Body of pancreas (tissue), 4 donors: ENCODE measurements around the gene PAPPA.

Source experiments
- POLR2A ChIP-seq, 3 donors: fragments of 450-650 bp; IDR thresholded peaks; one replicate each; pipeline ENCODE4 v1.6.1; 2016; ENCODE audit warnings: antibody characterized with exemption in 3 of 3, mild to moderate bottlenecking in 2 of 3
- TF ChIP-seq, protein P1 (sequence below), 7 experiments: fragments of 450-650 bp in 4 of 7; fragments of 200-600 bp in 3 of 7; sonication (generic) in 3 of 7; IDR thresholded peaks; one replicate each; pipeline ENCODE4 v1.5.1; 2016 to 2019; ENCODE audit warnings: antibody characterized with exemption in 7 of 7

DNA sequence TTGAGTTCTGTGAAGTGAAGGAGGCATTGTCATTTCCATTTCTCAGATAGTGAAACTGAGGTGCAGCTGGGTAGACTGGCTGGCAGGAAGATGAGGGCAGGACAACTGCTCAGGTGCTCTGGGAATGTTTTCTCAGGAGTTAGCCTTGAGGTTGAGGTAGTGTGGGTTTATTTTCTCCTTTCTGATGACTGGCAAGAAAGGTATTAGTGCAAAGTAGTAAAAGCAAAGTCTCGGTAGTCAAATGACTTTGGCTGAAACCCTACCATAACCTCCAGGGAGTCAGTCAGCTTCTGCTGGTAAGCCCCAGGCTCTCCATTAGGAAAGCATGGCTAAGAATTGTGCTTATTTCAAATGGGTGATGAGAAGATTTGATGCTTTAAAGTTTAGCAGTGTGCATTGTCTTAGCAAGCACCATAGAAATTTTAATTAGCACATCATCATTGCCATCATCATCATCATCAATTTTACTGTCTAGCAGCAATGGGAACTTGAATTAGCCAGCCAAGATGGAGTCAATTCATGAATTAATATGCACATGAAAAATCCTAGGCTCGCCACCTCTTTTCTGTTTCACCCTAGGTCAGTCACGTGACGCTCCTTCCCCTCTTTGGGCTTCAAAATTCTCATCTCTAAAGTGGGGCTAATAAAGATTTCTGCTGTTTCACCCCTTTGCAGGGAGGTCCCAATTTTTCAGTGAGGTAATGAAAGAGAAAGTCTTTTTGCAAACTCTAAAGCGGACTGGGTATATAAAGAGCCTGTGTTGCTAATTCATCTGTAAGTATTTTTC lies 10.7 kb upstream of the PAPPA start:
- TF ChIP-seq, protein P1, sequence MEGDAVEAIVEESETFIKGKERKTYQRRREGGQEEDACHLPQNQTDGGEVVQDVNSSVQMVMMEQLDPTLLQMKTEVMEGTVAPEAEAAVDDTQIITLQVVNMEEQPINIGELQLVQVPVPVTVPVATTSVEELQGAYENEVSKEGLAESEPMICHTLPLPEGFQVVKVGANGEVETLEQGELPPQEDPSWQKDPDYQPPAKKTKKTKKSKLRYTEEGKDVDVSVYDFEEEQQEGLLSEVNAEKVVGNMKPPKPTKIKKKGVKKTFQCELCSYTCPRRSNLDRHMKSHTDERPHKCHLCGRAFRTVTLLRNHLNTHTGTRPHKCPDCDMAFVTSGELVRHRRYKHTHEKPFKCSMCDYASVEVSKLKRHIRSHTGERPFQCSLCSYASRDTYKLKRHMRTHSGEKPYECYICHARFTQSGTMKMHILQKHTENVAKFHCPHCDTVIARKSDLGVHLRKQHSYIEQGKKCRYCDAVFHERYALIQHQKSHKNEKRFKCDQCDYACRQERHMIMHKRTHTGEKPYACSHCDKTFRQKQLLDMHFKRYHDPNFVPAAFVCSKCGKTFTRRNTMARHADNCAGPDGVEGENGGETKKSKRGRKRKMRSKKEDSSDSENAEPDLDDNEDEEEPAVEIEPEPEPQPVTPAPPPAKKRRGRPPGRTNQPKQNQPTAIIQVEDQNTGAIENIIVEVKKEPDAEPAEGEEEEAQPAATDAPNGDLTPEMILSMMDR (IDR thresholded peaks at IDR 0.05) = no peak
- TF ChIP-seq POLR2A (IDR thresholded peaks at IDR 0.05) = no peak
